Testis (tissue), 2 donors: ENCODE measurements around the gene PNPLA2.

ENCODE experiments used
- POLR2A ChIP-seq: fragments of 450-650 bp; IDR thresholded peaks from one replicate; pipeline ENCODE4 v1.6.1; 2017; ENCODE audit warnings: antibody characterized with exemption, mild to moderate bottlenecking, moderate library complexity
- TF ChIP-seq, protein P1 (sequence below), 3 experiments: fragments of 450-650 bp in 2 of 3; fragments of 200-600 bp in 1 of 3; sonication (generic) in 1 of 3; IDR thresholded peaks; one replicate each; pipeline ENCODE4 v1.5.1; 2016 to 2019; ENCODE audit warnings: antibody characterized with exemption in 3 of 3, mild to moderate bottlenecking in 2 of 3, moderate library complexity in 1 of 3

DNA sequence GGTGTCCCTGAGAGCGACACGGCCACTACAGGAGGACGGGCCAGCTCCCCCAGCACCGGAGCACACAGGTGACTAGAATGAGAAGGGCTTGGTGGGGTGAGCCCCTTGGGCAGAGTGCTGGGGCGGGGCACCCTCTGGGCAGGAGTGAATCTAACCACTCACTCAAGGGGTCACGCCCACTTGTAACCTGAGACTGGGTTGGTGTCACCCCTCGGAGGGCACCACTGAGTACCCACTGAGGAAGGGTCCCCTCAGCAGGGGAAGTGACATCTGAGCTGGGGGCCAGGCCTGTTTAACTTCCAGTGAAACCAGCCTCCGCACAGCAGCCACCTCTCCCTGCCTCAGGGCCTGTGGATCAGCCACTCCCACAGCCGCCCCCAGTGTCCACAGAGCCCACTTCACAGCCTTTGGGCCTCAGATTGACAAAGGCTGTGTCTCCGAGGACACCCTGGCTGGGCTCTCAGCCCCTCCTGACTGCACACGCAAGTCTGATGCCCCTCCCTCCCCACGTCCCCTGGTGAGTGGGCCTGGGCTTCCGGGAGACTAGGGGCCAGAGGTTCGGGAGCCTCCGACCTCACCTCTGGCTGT, 47.0 kb upstream of the PNPLA2 start:
- TF ChIP-seq, protein P1, sequence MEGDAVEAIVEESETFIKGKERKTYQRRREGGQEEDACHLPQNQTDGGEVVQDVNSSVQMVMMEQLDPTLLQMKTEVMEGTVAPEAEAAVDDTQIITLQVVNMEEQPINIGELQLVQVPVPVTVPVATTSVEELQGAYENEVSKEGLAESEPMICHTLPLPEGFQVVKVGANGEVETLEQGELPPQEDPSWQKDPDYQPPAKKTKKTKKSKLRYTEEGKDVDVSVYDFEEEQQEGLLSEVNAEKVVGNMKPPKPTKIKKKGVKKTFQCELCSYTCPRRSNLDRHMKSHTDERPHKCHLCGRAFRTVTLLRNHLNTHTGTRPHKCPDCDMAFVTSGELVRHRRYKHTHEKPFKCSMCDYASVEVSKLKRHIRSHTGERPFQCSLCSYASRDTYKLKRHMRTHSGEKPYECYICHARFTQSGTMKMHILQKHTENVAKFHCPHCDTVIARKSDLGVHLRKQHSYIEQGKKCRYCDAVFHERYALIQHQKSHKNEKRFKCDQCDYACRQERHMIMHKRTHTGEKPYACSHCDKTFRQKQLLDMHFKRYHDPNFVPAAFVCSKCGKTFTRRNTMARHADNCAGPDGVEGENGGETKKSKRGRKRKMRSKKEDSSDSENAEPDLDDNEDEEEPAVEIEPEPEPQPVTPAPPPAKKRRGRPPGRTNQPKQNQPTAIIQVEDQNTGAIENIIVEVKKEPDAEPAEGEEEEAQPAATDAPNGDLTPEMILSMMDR (IDR thresholded peaks at IDR 0.05) = no peak
- TF ChIP-seq POLR2A = no peak
